HFF-Myc (cell line): ENCODE data around the gene PHTF2.
"Not testable (repeated sequence)": the region's sequence is repeated elsewhere in the genome, so short reads cannot be mapped to it uniquely, and the experiment has no call there.

Source experiments
- DNase-seq: peaks from one replicate; pipeline ENCODE4 v3.0.0-alpha.2; 2011; ENCODE audit warnings: low read depth; ENCODE audit errors: extremely low read depth
- H3K4me3 ChIP-seq: replicated peaks from 2 replicates; pipeline ENCODE4 v1.5.1; 2011; ENCODE audit warnings: low read depth, mild to moderate bottlenecking, control low read depth, low read length
- TF ChIP-seq, protein P1 (sequence below): IDR thresholded peaks from 2 replicates; pipeline ENCODE4 v1.5.1; 2012; ENCODE audit warnings: mild to moderate bottlenecking, low read depth, low read length, control low read depth; ENCODE audit errors: missing control alignments

The PHTF2 gene

DNA sequence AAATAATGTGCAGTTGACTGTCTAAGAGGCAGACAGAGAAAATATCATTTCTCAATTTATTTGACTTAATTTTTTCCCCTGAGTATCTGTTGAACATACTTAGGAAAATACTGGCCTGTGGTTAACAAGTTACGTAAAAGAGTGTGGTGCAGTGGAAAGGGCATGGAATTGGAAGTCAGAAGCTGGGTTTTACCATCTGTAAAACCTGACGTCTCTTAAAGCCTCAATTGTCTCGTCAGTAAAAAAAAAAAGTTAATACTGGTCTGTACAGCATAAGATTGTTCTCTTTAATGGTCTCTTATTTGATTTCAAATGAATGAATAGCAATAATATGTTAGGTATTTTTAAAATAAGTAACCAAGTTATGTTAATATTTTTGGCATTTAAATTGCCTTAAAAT is 67.8 kb downstream of the PHTF2 start:
- TF ChIP-seq, protein P1, sequence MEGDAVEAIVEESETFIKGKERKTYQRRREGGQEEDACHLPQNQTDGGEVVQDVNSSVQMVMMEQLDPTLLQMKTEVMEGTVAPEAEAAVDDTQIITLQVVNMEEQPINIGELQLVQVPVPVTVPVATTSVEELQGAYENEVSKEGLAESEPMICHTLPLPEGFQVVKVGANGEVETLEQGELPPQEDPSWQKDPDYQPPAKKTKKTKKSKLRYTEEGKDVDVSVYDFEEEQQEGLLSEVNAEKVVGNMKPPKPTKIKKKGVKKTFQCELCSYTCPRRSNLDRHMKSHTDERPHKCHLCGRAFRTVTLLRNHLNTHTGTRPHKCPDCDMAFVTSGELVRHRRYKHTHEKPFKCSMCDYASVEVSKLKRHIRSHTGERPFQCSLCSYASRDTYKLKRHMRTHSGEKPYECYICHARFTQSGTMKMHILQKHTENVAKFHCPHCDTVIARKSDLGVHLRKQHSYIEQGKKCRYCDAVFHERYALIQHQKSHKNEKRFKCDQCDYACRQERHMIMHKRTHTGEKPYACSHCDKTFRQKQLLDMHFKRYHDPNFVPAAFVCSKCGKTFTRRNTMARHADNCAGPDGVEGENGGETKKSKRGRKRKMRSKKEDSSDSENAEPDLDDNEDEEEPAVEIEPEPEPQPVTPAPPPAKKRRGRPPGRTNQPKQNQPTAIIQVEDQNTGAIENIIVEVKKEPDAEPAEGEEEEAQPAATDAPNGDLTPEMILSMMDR = no peak
- DNase-seq = no peak
- no peak overlapping the region for H3K4me3 ChIP-seq

DNA sequence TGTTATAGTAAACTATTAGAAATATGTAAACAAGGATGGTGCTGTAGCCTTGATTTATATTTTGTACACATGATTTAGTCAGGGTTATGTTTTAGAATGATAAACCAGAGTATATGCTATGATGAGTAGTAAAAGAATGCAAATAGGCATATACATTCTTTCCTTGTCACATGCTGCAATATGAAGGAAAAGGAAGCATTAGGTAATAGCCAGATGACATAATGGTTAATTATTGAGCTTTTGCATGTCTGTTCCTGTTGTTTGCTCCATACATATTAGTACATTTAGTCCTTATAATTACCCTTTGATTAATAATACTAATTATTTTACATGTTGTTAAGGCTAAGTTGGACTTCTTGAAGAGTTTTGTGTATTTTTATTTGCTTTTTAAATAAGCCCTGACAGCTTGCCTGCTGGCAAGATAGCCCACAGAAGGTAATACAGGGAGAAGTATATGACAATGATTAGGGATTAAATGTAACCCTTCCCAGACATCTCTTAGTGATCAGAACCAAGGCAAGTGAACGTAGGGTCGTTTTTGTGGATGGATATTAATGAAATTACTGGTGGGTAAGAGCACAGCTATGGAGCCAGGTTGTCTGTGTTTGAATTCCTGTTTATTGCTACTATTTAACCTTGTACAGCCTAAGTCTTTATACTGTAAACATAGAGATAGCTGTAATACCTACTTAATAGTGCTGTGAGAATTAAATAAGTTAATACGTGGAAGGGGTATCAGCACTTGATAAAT is 68.4 kb downstream of the PHTF2 start:
- TF ChIP-seq, protein P1 = no peak
- DNase-seq = no peak
- H3K4me3 ChIP-seq = no peak overlapping the region

DNA sequence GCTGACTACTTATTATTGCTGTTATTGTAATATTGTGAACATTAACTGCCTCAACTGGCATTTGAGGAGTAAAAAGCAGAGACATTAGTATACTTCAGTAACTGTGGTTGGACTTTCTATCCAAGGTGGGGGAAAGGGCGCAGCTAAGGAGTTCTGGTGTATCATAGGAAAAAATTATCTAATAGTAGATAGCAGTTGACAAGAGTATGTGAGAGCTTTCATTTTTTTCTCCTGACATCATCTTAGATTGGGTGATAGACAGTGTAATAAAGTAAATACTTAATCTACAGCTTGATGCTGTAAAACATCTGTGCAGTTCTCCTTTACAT is 68.9 kb downstream of the PHTF2 start:
- H3K4me3 ChIP-seq = no peak overlapping the region
- DNase-seq = no peak
- TF ChIP-seq, protein P1 = no peak

DNA sequence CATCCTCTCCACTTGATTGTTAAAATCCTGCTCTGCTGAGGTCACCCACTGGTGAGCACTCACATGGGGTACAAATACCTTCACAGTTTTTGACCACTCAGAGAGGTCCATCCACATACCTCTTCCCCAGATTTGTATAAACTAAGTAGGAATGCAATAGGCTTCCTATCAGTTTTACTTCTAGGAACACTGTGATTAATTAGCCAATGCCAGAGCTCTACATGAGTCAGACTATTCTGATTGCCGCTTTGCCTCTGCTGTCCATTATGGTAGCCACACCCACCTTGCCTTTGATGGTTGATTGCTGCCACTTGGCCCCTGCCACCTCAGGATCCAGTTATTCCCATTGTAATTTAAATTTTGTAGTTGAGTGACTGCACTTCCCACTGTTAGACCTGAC is 73.7 kb downstream of the PHTF2 start:
- not testable (repeated sequence) for DNase-seq, H3K4me3 ChIP-seq

DNA sequence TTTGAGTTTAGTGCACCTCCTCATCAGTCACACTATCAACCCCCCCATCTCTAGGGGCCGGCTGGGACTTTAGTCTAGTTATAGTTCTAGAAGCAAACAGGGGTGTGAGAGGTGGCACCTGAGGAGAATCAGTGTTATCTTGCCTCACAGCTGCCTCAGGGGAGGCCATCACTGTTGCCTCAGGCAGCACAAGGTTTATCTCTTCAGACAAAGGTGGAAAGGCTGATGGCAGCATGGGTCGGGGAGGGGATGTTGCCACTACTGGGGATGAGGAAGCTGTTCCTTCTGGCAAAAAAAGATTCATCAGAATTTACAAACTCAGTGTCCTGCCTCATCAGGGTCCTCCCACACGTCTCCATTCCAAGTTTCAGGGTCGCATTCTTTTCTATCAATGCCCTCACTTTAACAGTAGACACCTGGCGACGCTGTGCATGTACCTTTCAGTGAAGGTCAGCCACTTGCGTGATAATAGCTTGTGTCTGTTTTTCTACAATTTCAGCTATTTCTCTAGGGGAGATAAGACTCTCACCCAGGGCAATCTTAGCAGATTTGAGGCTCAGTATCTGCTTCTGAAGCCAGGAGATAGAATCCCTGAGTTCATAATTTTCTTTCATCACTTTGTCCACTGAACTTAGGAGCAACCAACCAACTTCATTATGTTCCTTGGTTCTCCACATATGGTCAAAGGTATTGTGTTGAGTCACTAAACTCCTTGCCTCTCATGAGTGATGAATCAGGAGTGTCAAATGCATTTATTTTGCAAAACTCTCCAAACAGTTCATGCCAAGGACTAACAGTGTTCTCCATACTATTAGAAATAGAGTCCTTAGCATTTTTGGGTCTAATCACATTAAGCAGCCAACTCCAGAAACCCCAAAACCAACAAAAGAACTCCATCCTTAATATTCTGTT is 75.1 kb downstream of the PHTF2 start:
- not testable (repeated sequence) for DNase-seq, H3K4me3 ChIP-seq

DNA sequence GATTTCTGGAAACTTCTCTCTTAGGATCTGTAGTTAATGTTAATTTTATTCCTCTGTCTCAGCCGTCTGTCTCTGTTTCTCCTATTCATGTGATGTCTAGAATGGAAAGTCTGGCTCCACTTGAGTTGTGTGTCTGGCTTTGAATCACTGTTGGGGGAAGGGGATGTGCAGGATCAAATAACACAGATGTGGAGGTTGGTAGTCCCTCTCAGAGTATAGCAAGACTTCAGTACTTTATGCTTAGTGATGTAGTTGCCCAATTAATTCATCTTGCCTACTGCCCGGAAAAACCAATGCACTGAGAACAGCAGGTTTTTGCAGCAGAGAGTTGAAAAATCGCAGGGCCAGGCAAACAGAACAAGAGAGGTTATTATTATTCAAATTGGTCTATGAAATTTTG is 79.2 kb downstream of the PHTF2 start:
- TF ChIP-seq, protein P1 = no peak
- H3K4me3 ChIP-seq = no peak overlapping the region
- no peak for DNase-seq

DNA sequence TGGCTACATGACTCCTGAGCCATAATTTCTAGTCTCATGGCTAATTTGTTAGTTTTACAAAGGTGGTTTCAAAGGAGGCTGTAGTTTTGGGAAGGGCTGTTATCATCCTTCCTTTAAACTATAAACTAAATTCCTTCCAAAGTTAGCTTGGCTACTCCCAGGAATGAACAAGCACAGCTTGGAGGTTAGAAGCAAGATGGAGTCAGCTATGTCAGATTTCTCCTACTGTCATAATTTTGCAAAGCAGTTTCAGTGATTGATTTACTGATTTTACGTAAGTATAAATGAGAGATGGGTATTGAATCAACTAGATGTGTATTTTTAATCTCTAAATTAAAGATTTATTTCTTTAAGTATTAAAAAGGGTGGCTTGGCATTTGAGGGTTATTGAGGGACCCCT is 79.9 kb downstream of the PHTF2 start:
- DNase-seq = no peak
- TF ChIP-seq, protein P1 = no peak
- H3K4me3 ChIP-seq = no peak overlapping the region
